ENCODE measurements around the gene DIPK1A. TPM values are rescaled to one million over a fixed set of nuclear protein-coding genes. Genes with fewer than 3 reads are reported as not detected.
"Not testable (repeated sequence)": the region's sequence is repeated elsewhere in the genome, so short reads cannot be mapped to it uniquely, and the experiment has no call there.

The DIPK1A gene
- total RNA-seq, 1 experiment from 2014 or later, result 3.8 TPM

DNA sequence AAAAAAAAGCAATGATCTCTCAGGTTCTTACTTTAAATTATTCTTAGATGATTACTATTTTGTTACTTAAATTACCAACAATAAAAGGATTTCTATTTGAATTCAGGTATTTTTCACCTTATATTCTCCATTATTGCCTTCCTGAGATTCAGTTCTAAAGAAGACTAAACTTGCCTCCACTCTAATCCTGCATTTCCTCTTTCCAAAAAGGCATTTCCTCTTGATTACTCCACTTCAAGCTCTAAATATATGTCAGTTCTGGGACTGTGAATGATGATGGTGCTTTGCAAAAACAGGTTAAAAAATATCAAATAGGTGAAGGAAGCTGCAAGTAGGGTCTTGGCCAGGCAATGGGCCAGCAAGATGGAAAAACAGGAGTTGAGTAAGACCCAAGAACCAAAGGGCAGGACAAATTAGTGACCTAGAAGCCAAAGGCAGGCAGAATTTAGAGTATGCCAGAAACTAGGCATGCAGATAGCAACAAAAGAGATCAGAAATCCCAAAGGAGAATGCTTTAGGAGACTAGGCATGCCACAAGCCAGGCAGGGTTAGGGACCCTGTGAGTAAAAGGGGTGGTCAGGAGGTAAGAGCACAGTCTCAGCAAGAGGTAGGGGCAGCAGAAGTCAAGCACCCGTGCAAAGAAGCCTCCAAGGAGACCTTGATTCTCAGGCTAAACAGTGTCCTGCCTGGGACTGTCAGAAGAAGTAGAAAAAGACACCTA lies 11.3 kb upstream of the DIPK1A start:
- Mint-ChIP-seq H3K27me3 (ENCODE audit: low read depth) (peaks cover 43% of the 10 kb centered on the region), H3K9me3 (no peaks in the 10 kb centered on the region), H3K4me3 (0 out of 5 replicates have a peak overlapping the region, but pooled peaks of 1 of the 2 experiments have one; percentile 14), H3K27ac (peak overlapping the region in 1 of 3 experiments; percentile 29; a peak in 1 of 7 replicates), H3K36me3 (ENCODE audit: insufficient read depth in 1 of 3, low read depth in 3 of 3) (no peaks in the 10 kb centered on the region), H3K4me1 (peaks cover 14 to 18% of the 10 kb centered on the region in 2 experiments)
- Histone ChIP-seq H3K23me2 (ENCODE audit: insufficient read length, low read depth, low read length, poor library complexity, severe bottlenecking) (no peaks in the 10 kb centered on the region), H2BK12ac (ENCODE audit: insufficient read length, low read depth, low read length) (no peak overlapping the region), H3K18ac (ENCODE audit: insufficient read length, low read depth, low read length) (no peak overlapping the region), H2AFZ (ENCODE audit: low read length) (no peak overlapping the region), H3K27ac (ENCODE audit: insufficient read length, low read depth, low read length) (no peak overlapping the region), H3K9me3 (ENCODE audit: control insufficient read depth, low read depth, low read length) (no peaks in the 10 kb centered on the region), H2BK120ac (ENCODE audit: low read depth, low read length, poor library complexity, severe bottlenecking) (no peak overlapping the region), H3K4ac (ENCODE audit: low read depth, low read length) (no peak overlapping the region), H4K8ac (replicated peaks; ENCODE audit: insufficient read length, low read depth, low read length) (no peak overlapping the region), H4K20me1 (ENCODE audit: control insufficient read depth, insufficient read depth, insufficient read length) (no peaks in the 10 kb centered on the region), H3K14ac (ENCODE audit: insufficient read depth, low read length) (no peak overlapping the region; the same call in 1 of the 2 replicates), H2AK5ac (ENCODE audit: insufficient read length, low read length) (no peak overlapping the region), H3K23ac (ENCODE audit: insufficient read length, low read depth, low read length) (no peak overlapping the region), H3T11ph (ENCODE audit: low read length) (no peak overlapping the region), H4K91ac (ENCODE audit: insufficient read length, low read depth, low read length) (no peak overlapping the region), H2BK20ac (ENCODE audit: low read depth, low read length, poor library complexity, severe bottlenecking) (no peak overlapping the region), H3K56ac (ENCODE audit: insufficient read length, low read depth, low read length) (no peak overlapping the region), H3K79me2 (ENCODE audit: insufficient read depth, low read length) (no peaks in the 10 kb centered on the region), H3K27me3 (ENCODE audit: insufficient read depth, low read length) (0 out of 2 replicates have a peak, but pooled peaks cover 2% of the 10 kb centered on the region), H3K4me2 (ENCODE audit: insufficient read depth, insufficient read length, low read length) (no peak overlapping the region), H2BK5ac (ENCODE audit: insufficient read length, low read length) (no peak overlapping the region), H3K4me1 (ENCODE audit: insufficient read depth, low read length) (no peaks in the 10 kb centered on the region; the same call in 1 of the 2 replicates), H3K9ac (ENCODE audit: extremely low read depth, insufficient read length, low read length) (no peak overlapping the region), H4K5ac (ENCODE audit: insufficient read length, low read depth, low read length) (no peak overlapping the region), H2BK15ac (ENCODE audit: low read depth, low read length) (no peak overlapping the region), H3K79me1 (ENCODE audit: insufficient read depth, low read depth, low read length, poor library complexity, severe bottlenecking) (no peaks in the 10 kb centered on the region)
- DNase-seq, result no peak
- no CpG with 5 or more reads among the region's 1 CpG for WGBS (ENCODE audit: extremely low coverage, insufficient read length, low lambda C conversion rate)
- TF ChIP-seq, protein P1, sequence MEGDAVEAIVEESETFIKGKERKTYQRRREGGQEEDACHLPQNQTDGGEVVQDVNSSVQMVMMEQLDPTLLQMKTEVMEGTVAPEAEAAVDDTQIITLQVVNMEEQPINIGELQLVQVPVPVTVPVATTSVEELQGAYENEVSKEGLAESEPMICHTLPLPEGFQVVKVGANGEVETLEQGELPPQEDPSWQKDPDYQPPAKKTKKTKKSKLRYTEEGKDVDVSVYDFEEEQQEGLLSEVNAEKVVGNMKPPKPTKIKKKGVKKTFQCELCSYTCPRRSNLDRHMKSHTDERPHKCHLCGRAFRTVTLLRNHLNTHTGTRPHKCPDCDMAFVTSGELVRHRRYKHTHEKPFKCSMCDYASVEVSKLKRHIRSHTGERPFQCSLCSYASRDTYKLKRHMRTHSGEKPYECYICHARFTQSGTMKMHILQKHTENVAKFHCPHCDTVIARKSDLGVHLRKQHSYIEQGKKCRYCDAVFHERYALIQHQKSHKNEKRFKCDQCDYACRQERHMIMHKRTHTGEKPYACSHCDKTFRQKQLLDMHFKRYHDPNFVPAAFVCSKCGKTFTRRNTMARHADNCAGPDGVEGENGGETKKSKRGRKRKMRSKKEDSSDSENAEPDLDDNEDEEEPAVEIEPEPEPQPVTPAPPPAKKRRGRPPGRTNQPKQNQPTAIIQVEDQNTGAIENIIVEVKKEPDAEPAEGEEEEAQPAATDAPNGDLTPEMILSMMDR (conservative IDR thresholded peaks at IDR 0.05), result no peak

- H3K14ac ChIP-seq (ENCODE audit: insufficient read depth, low read length); H4K8ac ChIP-seq (replicated peaks; ENCODE audit: insufficient read length, low read depth, low read length); H4K5ac ChIP-seq (ENCODE audit: insufficient read length, low read depth, low read length); H2AFZ ChIP-seq (ENCODE audit: low read length); H3K36me3 Mint-ChIP-seq (ENCODE audit: insufficient read depth in 1 of 3, low read depth in 3 of 3); H2AK5ac ChIP-seq (ENCODE audit: insufficient read length, low read length); H2BK20ac ChIP-seq (ENCODE audit: low read depth, low read length, poor library complexity, severe bottlenecking); H4K91ac ChIP-seq (ENCODE audit: insufficient read length, low read depth, low read length); DNase-seq; H3K9me3 ChIP-seq (ENCODE audit: control insufficient read depth, low read depth, low read length); H3K27me3 ChIP-seq (ENCODE audit: insufficient read depth, low read length); H3K23ac ChIP-seq (ENCODE audit: insufficient read length, low read depth, low read length); H4K20me1 ChIP-seq (ENCODE audit: control insufficient read depth, insufficient read depth, insufficient read length); H3K9ac ChIP-seq (ENCODE audit: extremely low read depth, insufficient read length, low read length); H3K27ac Mint-ChIP-seq; H3K18ac ChIP-seq (ENCODE audit: insufficient read length, low read depth, low read length); H3K27ac ChIP-seq (ENCODE audit: insufficient read length, low read depth, low read length); H3K79me1 ChIP-seq (ENCODE audit: insufficient read depth, low read depth, low read length, poor library complexity, severe bottlenecking); H2BK5ac ChIP-seq (ENCODE audit: insufficient read length, low read length); H3K4ac ChIP-seq (ENCODE audit: low read depth, low read length); H3K4me3 Mint-ChIP-seq; H2BK15ac ChIP-seq (ENCODE audit: low read depth, low read length); H3K9me3 Mint-ChIP-seq; H2BK120ac ChIP-seq (ENCODE audit: low read depth, low read length, poor library complexity, severe bottlenecking); H2BK12ac ChIP-seq (ENCODE audit: insufficient read length, low read depth, low read length); H3K4me2 ChIP-seq (ENCODE audit: insufficient read depth, insufficient read length, low read length); H3K79me2 ChIP-seq (ENCODE audit: insufficient read depth, low read length); H3T11ph ChIP-seq (ENCODE audit: low read length); H3K56ac ChIP-seq (ENCODE audit: insufficient read length, low read depth, low read length); H3K23me2 ChIP-seq (ENCODE audit: insufficient read length, low read depth, low read length, poor library complexity, severe bottlenecking); H3K4me1 ChIP-seq (ENCODE audit: insufficient read depth, low read length): not testable (repeated sequence)
- peaks cover 43% of the 10 kb centered on the region for H3K27me3 Mint-ChIP-seq (ENCODE audit: low read depth)
- WGBS (ENCODE audit: extremely low coverage, insufficient read length, low lambda C conversion rate), result no CpG with 5 or more reads among the region's 6 CpGs
- H3K4me1 Mint-ChIP-seq, result peaks cover 14 to 18% of the 10 kb centered on the region in 2 experiments
Measured at GRCh38 chr1:92971932-92972331, 10.7 kb upstream of the DIPK1A start.

Measured in H9 (cell line).